Vagina (tissue), 2 donors: ENCODE measurements around the gene ZBTB8OS. TPM values are rescaled to one million over a fixed set of nuclear protein-coding genes. Genes with fewer than 3 reads are reported as not detected.

ENCODE experiments used
- DNase-seq, 2 donors: peaks; one replicate each; pipeline ENCODE4 v3.0.0-alpha.2; 2017; ENCODE audit errors: extremely low spot score in 2 of 2
- H3K27ac ChIP-seq: fragments of 200-600 bp; sonication (generic); one replicate; pipeline ENCODE4 v1.5.1; 2019
- H3K27me3 ChIP-seq: fragments of 200-600 bp; sonication (generic); one replicate; pipeline ENCODE4 v1.5.1; 2019
- H3K36me3 ChIP-seq, 2 donors: fragments of 200-600 bp; sonication (generic); one replicate each; pipeline ENCODE4 v1.5.1; 2017 to 2019
- H3K4me1 ChIP-seq: fragments of 200-600 bp; sonication (generic); one replicate; pipeline ENCODE4 v1.5.1; 2019
- H3K4me3 ChIP-seq, 2 donors: fragments of 200-600 bp; sonication (generic); 1 replicate in 1 of 2; 2 replicates in 1 of 2; pipeline ENCODE4 v1.5.1; 2016 to 2019
- H3K9me3 ChIP-seq: fragments of 200-600 bp; sonication (generic); one replicate; pipeline ENCODE4 v1.5.1; 2019
- POLR2A ChIP-seq, 2 donors: fragments of 450-650 bp; IDR thresholded peaks; one replicate each; pipeline ENCODE4 v1.6.1; 2017; ENCODE audit warnings: antibody characterized with exemption in 2 of 2, mild to moderate bottlenecking in 2 of 2, moderate library complexity in 2 of 2
- POLR2AphosphoS5 ChIP-seq, 2 donors: sonication (generic); formaldehyde crosslinking; IDR thresholded peaks; one replicate each; pipeline ENCODE4 v1.9.0; 2017; ENCODE audit warnings: antibody characterized with exemption in 2 of 2, mild to moderate bottlenecking in 2 of 2, low read depth in 1 of 2; ENCODE audit not compliant: insufficient read depth in 1 of 2
- intact Hi-C: fragments of 100-400 bp; cut with DNase I; formaldehyde crosslinking; loops from one replicate; pipeline ENCODE4 v1.15.1; 2023
- total RNA-seq: library from RNA; depleted of rRNA; stranded (reverse); fragments of >200 nt; gene quantifications from one replicate; pipeline ENCODE4 v1.2.3, GENCODE V29; 2016
- TF ChIP-seq, protein P1 (sequence below), 3 experiments: fragments of 450-650 bp in 2 of 3; fragments of 200-600 bp in 1 of 3; sonication (generic) in 1 of 3; IDR thresholded peaks; one replicate each; pipeline ENCODE4 v1.5.1; 2017 to 2019; ENCODE audit warnings: antibody characterized with exemption in 3 of 3, mild to moderate bottlenecking in 2 of 3, moderate library complexity in 2 of 3

Gene ZBTB8OS
- total RNA-seq, 1 donor from 2014 or later, result 17.4 TPM

DNA sequence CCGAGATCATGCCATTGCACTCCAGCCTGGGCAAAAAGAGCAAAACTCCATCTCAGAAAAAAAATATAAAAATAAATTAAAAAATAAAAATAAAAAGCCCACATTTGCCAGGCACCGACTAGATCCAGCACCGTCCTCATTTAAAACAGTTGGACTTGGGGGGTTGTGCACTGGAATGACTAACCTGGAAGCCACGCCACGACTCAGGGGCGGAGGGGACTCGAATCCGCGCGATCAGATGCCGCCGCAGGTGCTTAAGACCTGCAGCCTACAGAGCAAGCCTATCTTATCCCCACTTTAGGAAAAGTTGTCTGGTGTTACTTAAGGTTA lies 38.5 kb downstream of the ZBTB8OS start:
- peaks cover 12% of the 10 kb centered on the region for H3K4me1 ChIP-seq
- H3K27ac ChIP-seq, result no peak overlapping the region
- peak overlapping the region; percentile 41 to 45 for H3K4me3 ChIP-seq
- no peaks in the 10 kb centered on the region for H3K9me3 ChIP-seq
- no peaks in the 10 kb centered on the region for H3K36me3 ChIP-seq
- no peaks in the 10 kb centered on the region for H3K27me3 ChIP-seq
- intact Hi-C loops, result no loop called here
- no peak for TF ChIP-seq POLR2AphosphoS5 (IDR thresholded peaks at IDR 0.05; ENCODE audit: insufficient read depth in 1 of 2, low read depth in 1 of 2)
- TF ChIP-seq, protein P1, sequence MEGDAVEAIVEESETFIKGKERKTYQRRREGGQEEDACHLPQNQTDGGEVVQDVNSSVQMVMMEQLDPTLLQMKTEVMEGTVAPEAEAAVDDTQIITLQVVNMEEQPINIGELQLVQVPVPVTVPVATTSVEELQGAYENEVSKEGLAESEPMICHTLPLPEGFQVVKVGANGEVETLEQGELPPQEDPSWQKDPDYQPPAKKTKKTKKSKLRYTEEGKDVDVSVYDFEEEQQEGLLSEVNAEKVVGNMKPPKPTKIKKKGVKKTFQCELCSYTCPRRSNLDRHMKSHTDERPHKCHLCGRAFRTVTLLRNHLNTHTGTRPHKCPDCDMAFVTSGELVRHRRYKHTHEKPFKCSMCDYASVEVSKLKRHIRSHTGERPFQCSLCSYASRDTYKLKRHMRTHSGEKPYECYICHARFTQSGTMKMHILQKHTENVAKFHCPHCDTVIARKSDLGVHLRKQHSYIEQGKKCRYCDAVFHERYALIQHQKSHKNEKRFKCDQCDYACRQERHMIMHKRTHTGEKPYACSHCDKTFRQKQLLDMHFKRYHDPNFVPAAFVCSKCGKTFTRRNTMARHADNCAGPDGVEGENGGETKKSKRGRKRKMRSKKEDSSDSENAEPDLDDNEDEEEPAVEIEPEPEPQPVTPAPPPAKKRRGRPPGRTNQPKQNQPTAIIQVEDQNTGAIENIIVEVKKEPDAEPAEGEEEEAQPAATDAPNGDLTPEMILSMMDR (IDR thresholded peaks at IDR 0.05), result no peak
- TF ChIP-seq POLR2A (IDR thresholded peaks at IDR 0.05), result no peak
- no peak for DNase-seq

DNA sequence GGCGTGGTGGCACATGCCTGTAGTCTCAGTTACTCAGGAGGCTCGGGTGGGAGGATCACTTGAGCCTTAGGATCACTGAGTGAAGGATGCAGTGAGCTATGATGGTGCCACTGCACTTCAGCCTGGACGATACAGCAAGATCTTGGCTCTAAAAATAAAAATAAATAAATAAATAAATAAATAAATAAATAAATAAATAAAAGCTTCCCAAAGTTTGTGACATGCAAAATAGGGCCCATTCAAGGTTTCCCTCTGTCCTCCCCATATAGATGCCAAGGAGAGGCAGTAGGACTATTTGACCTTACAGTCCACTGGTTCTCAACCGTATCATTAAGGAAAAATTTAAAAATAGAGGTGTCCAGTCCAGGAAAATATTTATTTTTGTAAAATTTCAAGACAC lies 41.2 kb downstream of the ZBTB8OS start:
- TF ChIP-seq POLR2AphosphoS5 (IDR thresholded peaks at IDR 0.05; ENCODE audit: insufficient read depth in 1 of 2, low read depth in 1 of 2) (no peak), POLR2A (IDR thresholded peaks at IDR 0.05) (no peak)
- TF ChIP-seq, protein P1 (IDR thresholded peaks at IDR 0.05), result no peak
- no peak overlapping the region for H3K4me3 ChIP-seq
- no peaks in the 10 kb centered on the region for H3K27me3 ChIP-seq
- no peaks in the 10 kb centered on the region for H3K36me3 ChIP-seq
- no peak for DNase-seq
- intact Hi-C loops, result no loop called here
- no peak overlapping the region for H3K27ac ChIP-seq
- no peaks in the 10 kb centered on the region for H3K9me3 ChIP-seq
- H3K4me1 ChIP-seq, result peaks cover 12% of the 10 kb centered on the region

DNA sequence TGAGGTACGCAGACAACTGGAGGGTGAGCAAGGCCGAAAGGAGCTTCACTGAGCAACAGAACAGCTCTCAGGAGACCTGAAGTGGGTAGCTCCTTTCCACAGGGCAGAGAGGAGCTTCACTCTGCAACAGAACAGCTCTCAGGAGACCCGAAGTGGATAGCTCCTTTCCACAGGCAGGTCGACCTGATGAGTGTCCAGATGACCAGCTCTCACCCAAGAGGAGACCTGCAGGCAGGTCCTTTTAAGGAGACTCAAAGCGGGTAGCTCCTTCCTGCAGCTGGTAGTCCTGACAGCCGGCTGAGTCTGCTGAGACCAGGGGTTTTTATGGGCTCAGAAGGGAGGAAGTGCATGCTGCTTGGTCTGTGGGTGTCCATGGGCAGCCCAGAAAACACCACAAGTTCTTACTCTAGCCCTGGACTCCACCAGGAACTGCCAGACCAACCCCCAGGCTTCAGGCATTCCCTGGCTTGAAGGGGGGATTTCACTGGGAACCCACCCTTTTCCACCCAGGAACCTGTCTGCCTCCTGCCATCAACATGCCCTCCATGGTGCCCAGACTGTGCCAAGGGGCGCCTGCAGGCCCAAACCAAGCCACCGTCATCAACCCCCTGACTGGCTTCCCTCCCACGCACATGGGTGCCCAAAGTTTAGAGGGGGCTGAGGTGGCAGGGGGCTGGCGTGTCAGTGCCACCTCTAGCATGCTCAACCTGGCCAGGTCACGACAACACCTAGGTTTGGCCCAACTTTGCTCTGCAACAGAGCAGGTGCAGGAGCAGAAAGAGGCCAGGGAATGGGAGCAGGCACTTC lies 43.6 kb downstream of the ZBTB8OS start:
- Histone ChIP-seq H3K27ac (no peak overlapping the region), H3K27me3 (no peaks in the 10 kb centered on the region), H3K36me3 (no peaks in the 10 kb centered on the region), H3K9me3 (no peaks in the 10 kb centered on the region), H3K4me1 (peaks cover under 1% of the 10 kb centered on the region), H3K4me3 (no peak overlapping the region)
- intact Hi-C loops, result no loop called here
- TF ChIP-seq, protein P1 (IDR thresholded peaks at IDR 0.05), result no peak
- DNase-seq, result no peak

DNA sequence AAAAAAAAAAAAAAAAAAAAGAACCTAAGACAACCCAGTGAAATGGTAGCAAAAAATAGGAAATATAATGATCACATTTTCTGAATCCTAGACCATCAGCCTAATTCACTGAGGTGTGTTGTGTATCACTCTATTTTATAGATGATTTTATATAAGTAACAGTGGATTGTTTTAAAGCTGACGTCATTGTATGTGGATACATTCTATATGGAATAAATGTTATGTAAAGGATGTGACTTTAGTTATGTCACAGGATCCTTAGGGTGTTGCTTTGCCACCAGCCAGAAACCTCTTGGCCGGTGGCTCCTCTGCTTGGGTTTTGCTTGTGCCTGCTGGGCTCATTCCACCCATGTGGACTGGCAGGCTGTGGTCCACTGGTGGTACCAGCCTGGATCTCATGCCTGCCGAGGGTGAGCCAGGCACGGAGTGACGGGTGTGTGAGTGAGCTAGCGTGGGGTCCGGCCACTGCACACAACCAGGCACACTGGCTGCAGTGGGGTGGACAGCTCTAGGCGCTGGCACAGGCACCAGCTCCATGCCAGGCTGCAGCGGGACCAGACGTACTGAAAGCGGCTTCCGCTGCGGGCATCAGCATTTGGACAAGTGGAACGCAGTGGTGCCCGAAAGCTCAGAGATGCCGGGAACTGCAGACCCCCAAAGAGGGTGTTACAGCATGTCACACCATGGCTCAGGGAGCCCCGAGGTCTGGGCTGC lies 44.5 kb downstream of the ZBTB8OS start:
- H3K36me3 ChIP-seq, result no peaks in the 10 kb centered on the region
- H3K4me3 ChIP-seq, result no peak overlapping the region
- no peaks in the 10 kb centered on the region for H3K27me3 ChIP-seq
- intact Hi-C loops, result no loop called here
- DNase-seq, result no peak
- no peak for TF ChIP-seq POLR2A (IDR thresholded peaks at IDR 0.05)
- TF ChIP-seq, protein P1 (IDR thresholded peaks at IDR 0.05), result no peak
- TF ChIP-seq POLR2AphosphoS5 (IDR thresholded peaks at IDR 0.05; ENCODE audit: insufficient read depth in 1 of 2, low read depth in 1 of 2), result no peak
- no peaks in the 10 kb centered on the region for H3K4me1 ChIP-seq
- no peak overlapping the region for H3K27ac ChIP-seq
- H3K9me3 ChIP-seq, result no peaks in the 10 kb centered on the region

DNA sequence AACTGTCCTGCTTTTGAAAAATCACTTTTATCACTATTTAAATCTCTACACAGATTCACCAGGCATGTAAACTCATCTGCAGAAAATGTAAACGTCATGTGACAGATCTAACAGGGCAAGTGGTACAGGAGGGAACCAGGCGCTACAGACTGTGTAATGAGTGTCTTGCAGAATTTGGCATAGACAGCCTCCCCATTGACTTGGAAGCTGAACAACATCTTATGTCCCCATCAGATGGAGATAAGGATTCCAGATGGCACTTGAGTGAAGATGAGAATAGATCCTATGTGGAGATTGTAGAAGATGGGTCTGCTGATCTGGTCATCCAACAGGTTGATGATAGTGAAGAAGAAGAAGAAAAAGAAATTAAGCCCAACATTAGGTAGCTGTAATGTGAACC lies 50.3 kb downstream of the ZBTB8OS start:
- intact Hi-C loops, result no loop called here
- no peak overlapping the region for H3K27ac ChIP-seq
- TF ChIP-seq POLR2AphosphoS5 (IDR thresholded peaks at IDR 0.05; ENCODE audit: insufficient read depth in 1 of 2, low read depth in 1 of 2) (no peak), POLR2A (IDR thresholded peaks at IDR 0.05) (no peak)
- TF ChIP-seq, protein P1 (IDR thresholded peaks at IDR 0.05), result no peak
- no peaks in the 10 kb centered on the region for H3K9me3 ChIP-seq
- H3K4me3 ChIP-seq, result no peak overlapping the region
- H3K27me3 ChIP-seq, result no peaks in the 10 kb centered on the region
- H3K4me1 ChIP-seq, result no peaks in the 10 kb centered on the region
- H3K36me3 ChIP-seq, result peaks cover 0 to 14% of the 10 kb centered on the region in 2 donors
- no peak for DNase-seq
